NCI-H1436 (cell line): ENCODE measurements around the gene GNAI3.

Source experiments
- DNase-seq: peaks from one replicate; lab custom pipeline; 2025; lab: John Stamatoyannopoulos, UW

The GNAI3 gene

GRCh38 chr1:109546311-109547109 is 1.9 kb upstream of the GNAI3 start:
- peak; percentile 87 for DNase-seq

- no peak for DNase-seq
Observed at GRCh38 chr1:109547463-109548320, 723 bp upstream of the GNAI3 start.

DNA sequence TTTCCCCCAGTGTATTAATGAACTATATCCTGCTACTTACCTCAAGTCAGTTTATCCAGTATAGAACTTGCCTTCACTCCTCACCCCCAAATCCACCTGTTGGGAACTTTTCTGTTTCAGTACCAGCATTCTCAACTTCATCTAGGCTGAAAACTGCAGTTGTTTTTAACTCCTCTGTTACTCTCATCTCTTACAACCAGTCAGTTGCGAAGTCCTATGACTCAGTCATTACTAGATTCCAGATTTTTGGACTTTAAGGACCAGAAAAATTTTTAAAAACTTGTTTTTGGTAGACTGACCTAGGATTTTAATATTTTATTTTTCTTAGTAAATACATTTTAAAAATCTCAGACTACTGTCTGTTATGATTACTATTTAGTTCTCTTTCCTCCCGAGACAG is 8.1 kb downstream of the GNAI3 start:
- no peak for DNase-seq

DNA sequence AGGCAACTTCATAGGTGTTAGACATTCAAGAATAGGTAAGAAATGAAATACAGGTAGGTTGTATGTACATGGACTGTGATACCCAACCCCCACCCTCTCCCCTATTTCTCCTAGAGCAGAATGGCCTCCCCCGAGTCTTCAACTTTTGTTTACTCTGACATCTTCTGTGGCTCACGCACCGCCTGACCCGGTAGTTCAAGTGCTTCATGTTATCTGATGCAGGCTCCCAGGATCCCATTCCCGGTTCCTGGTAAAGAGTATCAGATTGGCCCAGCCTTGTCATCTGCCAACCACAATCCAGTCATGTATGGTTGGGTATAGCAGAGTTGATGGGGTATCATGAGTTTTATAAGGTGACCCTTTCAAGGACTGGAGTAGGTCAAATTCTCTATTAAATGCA is 9.1 kb downstream of the GNAI3 start:
- no peak for DNase-seq

DNA sequence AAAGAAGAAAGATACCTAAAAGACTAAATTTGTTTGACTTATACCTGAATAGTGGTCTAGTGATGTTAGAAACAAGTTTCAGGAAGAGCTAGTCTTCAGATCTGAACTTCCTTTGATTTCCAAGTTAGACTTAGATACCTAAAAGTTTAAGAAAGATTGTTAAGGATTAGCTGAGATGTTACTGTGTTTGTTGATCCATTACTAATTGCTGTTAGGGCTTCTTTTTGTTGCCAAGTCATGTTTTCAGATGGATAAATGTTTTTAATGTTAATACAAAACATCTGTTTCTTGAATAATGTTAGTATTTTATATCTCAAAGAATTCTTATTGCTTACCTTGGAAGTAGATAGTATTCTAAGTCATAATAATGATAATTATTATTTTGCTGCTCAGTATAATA is 11.6 kb downstream of the GNAI3 start:
- DNase-seq, result no peak

GRCh38 chr1:109564194-109564878 is 15.9 kb downstream of the GNAI3 start:
- DNase-seq, result no peak

- DNase-seq, result no peak
Observed at GRCh38 chr1:109565241-109565640, 16.8 kb downstream of the GNAI3 start.

- no peak for DNase-seq
Observed at GRCh38 chr1:109566982-109567381, 18.6 kb downstream of the GNAI3 start.

GRCh38 chr1:109567877-109568672 is 19.7 kb downstream of the GNAI3 start:
- no peak for DNase-seq

DNA sequence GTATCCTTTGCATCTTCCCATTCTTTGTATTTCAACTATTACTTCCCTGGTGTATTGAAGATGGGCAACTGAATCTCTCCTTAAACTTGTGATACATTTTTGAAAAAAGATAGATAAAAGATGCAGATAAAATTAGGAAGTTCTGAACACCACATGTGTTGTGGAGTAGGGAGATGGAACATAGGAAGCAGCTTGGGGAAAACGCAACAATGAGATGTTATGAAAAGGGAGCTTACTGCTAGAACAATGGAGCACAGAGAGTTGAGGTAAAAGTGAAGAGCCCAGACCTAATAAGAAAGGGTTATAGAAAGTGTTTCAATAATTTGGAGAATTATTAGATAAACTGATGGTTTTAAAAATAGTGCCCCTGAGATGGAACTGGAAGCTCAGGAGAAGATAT is 20.9 kb downstream of the GNAI3 start:
- no peak for DNase-seq

DNA sequence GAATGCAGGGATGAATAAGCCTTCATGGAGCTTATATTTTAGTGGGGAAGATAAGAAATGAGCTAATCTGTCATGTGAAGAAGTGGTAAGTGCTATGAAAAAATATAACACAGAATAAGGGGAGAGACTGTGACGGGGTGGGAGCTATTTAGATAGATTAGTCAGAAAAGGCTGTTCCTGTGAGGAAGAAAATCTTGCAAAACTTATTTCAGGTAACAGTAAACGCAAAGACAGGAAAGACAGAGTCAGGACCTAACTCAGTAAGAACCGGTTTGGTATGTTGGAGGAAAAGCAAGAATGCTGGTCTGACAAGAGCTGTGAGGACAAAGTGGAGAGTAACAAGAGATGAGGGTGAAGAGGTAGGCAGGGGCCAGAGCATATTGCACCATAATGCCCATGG is 22.0 kb downstream of the GNAI3 start:
- no peak for DNase-seq

DNA sequence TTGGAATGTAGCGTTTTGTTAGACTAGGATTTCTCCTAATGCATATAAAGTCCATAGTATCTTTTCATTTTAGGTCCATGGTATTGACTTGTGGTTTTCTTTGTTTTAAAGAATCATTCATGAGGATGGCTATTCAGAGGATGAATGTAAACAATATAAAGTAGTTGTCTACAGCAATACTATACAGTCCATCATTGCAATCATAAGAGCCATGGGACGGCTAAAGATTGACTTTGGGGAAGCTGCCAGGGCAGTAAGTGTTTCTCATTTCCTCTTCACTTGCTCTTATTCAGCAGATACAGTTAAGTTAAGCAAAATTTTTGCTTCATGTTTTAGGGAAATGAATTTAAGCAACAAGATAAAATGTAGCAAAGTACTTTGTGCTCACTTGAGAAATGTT is 25.4 kb downstream of the GNAI3 start:
- no peak for DNase-seq

DNA sequence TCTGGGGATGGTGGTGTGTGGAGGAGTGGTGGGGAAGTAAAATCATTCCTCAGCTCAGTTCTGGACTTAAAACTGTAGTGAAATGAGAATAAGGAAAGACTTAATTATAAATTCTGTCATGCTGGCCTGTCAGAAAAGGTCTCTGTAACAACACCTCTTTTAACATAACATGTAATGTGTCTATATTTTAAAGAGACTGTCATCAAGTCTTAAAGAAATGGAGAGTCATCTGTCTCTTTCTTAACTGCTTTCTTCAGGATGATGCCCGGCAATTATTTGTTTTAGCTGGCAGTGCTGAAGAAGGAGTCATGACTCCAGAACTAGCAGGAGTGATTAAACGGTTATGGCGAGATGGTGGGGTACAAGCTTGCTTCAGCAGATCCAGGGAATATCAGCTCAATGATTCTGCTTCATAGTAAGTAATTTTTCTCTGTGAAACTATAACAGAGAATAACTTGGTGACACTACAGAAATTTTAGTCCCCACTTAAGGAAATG is 30.6 kb downstream of the GNAI3 start:
- no peak for DNase-seq

DNA sequence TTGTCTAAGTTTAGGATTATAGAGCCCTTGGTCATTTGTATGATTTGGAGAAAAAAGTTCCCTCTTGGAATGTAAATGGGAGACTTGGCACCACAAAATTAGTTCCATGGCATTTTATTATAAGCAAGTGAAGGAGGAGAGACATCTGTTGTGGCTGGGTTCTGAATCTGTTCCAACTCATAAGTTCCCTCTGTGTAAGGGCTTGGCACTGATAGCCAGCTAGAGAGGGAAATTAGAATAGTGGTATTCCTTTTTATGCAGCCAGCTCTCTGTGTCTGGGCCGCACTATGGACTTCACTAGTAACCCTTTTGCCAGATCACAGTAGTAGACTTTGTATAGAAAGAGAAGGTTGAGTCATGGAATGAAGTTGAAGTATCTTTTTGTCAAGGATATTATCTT is 31.1 kb downstream of the GNAI3 start:
- no peak for DNase-seq

GRCh38 chr1:109582021-109582420 is 33.6 kb downstream of the GNAI3 start:
- no peak for DNase-seq

GRCh38 chr1:109584766-109585165 is 36.4 kb downstream of the GNAI3 start:
- DNase-seq, result no peak

- DNase-seq, result no peak
Observed at GRCh38 chr1:109586055-109586454, 37.6 kb downstream of the GNAI3 start.

DNA sequence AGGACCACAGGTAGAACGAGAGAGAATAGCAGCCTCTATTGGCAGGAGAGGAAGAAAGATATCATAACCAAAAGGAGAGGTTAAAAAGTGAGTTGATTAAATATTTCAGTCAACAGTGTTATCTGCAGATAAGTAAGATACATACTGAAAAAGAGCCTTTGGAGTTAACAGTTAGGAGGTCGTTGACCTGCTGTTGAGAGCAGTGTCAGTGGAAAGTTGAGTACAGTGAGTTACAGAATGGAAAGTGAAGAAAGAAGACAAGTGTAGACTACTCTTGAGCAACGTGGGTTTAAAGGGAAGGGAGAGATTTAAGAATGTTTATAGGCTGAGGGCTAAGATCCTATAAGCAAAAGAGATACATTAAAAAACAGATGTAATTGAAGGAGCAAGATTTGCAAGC is 40.8 kb downstream of the GNAI3 start:
- DNase-seq, result no peak

DNA sequence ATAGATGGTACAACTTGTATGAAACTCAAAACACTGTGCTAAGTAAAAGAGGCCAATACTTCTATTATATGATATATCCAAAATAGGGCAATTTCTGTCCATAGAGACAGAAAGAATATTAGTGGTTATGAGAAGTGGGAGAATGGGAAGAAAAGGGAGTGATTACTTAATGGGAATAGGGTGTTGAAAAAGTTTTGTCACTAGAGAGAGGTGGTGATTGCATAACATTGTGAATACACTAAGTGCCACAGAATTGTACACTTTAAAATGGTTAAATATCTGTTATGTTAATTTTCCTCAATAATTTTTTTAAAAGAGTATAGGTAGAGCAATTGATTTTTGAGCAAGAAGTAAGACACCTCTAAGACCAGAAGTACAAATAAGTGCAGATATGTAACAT is 41.3 kb downstream of the GNAI3 start:
- DNase-seq, result no peak

DNA sequence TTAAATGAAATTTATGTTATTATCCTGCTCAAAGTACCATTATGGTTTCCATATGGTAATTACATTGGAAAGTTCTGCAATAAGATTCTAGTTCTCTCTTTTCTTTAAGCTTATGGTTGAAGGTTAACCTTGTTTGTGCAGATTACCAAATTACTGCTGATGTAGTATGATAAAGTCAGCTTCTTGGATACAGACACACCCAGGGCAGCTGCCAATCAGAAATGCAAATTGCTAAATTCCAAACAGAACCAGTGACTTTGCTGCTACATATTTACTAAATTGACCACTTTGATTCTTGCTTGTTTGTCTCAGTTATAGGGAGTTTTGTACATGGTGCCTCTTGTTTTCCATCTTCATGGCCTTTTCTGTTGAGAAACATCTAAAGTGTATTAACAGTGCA is 44.5 kb downstream of the GNAI3 start:
- no peak for DNase-seq

DNA sequence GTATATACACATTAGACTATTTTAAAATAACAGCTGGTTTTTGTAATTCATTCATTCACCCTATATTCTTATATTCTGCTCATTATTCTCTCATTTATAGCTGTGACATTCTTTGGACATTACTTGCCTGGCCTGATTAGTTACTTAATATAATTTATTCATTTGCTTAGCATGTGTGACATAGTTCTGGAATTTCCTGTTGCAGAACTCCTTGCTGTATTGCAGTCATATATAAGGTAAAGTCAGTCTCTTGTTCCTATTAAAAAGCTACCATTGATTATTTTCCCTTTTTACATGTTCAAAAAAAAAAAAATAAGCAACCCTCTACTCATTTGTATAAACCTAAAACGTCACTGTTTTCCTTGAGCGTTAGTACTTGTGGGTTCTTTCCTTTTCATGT is 47.1 kb downstream of the GNAI3 start:
- no peak for DNase-seq

DNA sequence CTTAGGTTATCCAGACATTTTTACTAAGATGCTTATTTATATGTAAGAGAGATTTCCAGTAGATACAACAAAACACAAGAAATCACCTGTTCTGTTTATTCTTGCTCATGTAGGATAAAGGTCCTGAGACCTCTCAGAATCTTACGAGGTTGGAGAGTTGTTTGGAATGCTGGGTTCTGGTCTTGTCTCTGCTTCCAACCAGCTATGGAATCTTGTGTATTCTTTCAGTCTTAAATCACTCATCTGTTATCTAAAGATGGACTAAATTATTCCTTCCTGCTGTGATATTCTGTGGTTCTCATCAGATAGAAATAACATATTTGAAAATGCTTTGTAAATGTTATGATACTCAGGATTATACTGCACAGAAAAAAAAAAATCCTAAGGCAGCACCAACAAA is 49.7 kb downstream of the GNAI3 start:
- DNase-seq, result no peak
